Measurements from ENCODE around the gene PLPP1. TPM values are rescaled to one million over a fixed set of nuclear protein-coding genes. Genes with fewer than 3 reads are reported as not detected.

PLPP1 gene
- 88.1 TPM for total RNA-seq (ENCODE audit: insufficient read depth, low replicate concordance)

GRCh38 chr5:55534436-55535198 is at the start of gene PLPP1:
PLPP1 (minus strand) TSS chr5:55534964; CDS start chr5:55534629, 335 bp downstream.
- peak; percentile 96 for DNase-seq (ENCODE audit: low spot score)

GRCh38 chr5:55583578-55583977 is 48.8 kb upstream of the PLPP1 start:
- DNase-seq (ENCODE audit: low spot score) = no peak

GRCh38 chr5:55582256-55582655 is 47.5 kb upstream of the PLPP1 start:
- DNase-seq (ENCODE audit: low spot score) = no peak

GRCh38 chr5:55580042-55580441 is 45.3 kb upstream of the PLPP1 start:
- DNase-seq (ENCODE audit: low spot score) = no peak

GRCh38 chr5:55578771-55579170 is 44.0 kb upstream of the PLPP1 start:
- peak; percentile 45 for DNase-seq (ENCODE audit: low spot score)

GRCh38 chr5:55577353-55578060 is 42.7 kb upstream of the PLPP1 start:
- DNase-seq (ENCODE audit: low spot score) = peak; percentile 62

GRCh38 chr5:55576661-55577060 is 41.9 kb upstream of the PLPP1 start:
- DNase-seq (ENCODE audit: low spot score) = no peak

- peak; percentile 68 for DNase-seq (ENCODE audit: low spot score)
These were observed 41.2 kb upstream of the PLPP1 start for GRCh38 chr5:55575815-55576583.

- no peak for DNase-seq (ENCODE audit: low spot score)
These were observed 37.8 kb upstream of the PLPP1 start for GRCh38 chr5:55572600-55572999.

GRCh38 chr5:55572020-55572419 is 37.3 kb upstream of the PLPP1 start:
- DNase-seq (ENCODE audit: low spot score) = no peak

- peak; percentile 63 for DNase-seq (ENCODE audit: low spot score)
These were observed 35.8 kb upstream of the PLPP1 start for GRCh38 chr5:55570570-55570969.

- DNase-seq (ENCODE audit: low spot score) = peak; percentile 40
These were observed 35.3 kb upstream of the PLPP1 start for GRCh38 chr5:55570026-55570425.

GRCh38 chr5:55569513-55569865 is 34.7 kb upstream of the PLPP1 start:
- no peak for DNase-seq (ENCODE audit: low spot score)

GRCh38 chr5:55568654-55569512 is 34.1 kb upstream of the PLPP1 start:
- no peak for DNase-seq (ENCODE audit: low spot score)

GRCh38 chr5:55564721-55565120 is 30.0 kb upstream of the PLPP1 start:
- DNase-seq (ENCODE audit: low spot score) = peak; percentile 57

GRCh38 chr5:55558484-55558883 is 23.7 kb upstream of the PLPP1 start:
- no peak for DNase-seq (ENCODE audit: low spot score)

GRCh38 chr5:55557123-55557522 is 22.4 kb upstream of the PLPP1 start:
- no peak for DNase-seq (ENCODE audit: low spot score)

GRCh38 chr5:55554585-55555202 is 19.9 kb upstream of the PLPP1 start:
- DNase-seq (ENCODE audit: low spot score) = no peak

- DNase-seq (ENCODE audit: low spot score) = no peak
These were observed 17.1 kb upstream of the PLPP1 start for GRCh38 chr5:55551904-55552303.

GRCh38 chr5:55551358-55551757 is 16.6 kb upstream of the PLPP1 start:
- DNase-seq (ENCODE audit: low spot score) = peak; percentile 52

GRCh38 chr5:55547781-55548180 is 13.0 kb upstream of the PLPP1 start:
- DNase-seq (ENCODE audit: low spot score) = no peak
